PC-3 (cell line): ENCODE data around the gene ZNF467. TPM values are rescaled to one million over a fixed set of nuclear protein-coding genes. Genes with fewer than 3 reads are reported as not detected.

Experiments used
- ATAC-seq: fragments of 200-7000 bp; cut with Tn5 transposase; 2 replicates; pipeline ENCODE4 v1.9.1; 2020; ENCODE audit warnings: mild to moderate bottlenecking, moderate library complexity
- BruUV-seq: library from RNA; stranded (reverse); fragments of 400-500 nt; replicated peaks from 2 replicates; lab custom pipeline; 2021; lab: Mats Ljungman, UMichigan
- CTCF ChIA-PET: fragments of 300-600 bp; sonication (Branson Sonifier 250); formaldehyde crosslinking; loops from one replicate; lab custom pipeline; 2022; ENCODE audit warnings: antibody characterized with exemption; lab: Charles Lee
- POLR2A ChIA-PET: fragments of 300-600 bp; sonication (Branson Sonifier 250); formaldehyde crosslinking; loops from one replicate; lab custom pipeline; 2022; ENCODE audit warnings: antibody characterized with exemption; ENCODE audit not compliant: unreplicated experiment; lab: Charles Lee
- DNase-seq: peaks from one replicate; pipeline ENCODE4 v3.0.0-alpha.2; 2015
- H2AFZ ChIP-seq: fragments of 300-600 bp; sonication (generic); 2 replicates; pipeline ENCODE4 v1.6.0; 2016; ENCODE audit warnings: antibody characterized with exemption, low read length
- H3F3A ChIP-seq: fragments of 300-600 bp; sonication (generic); one replicate; pipeline ENCODE4 v1.6.0; 2017; ENCODE audit warnings: antibody characterized with exemption, low read length, control low read depth, mild to moderate bottlenecking; ENCODE audit not compliant: unreplicated experiment
- H3K27ac ChIP-seq: fragments of 300-600 bp; sonication (generic); 2 replicates; pipeline ENCODE4 v1.5.1; 2016; ENCODE audit warnings: mild to moderate bottlenecking, low read length
- H3K27me3 ChIP-seq: fragments of 300-600 bp; sonication (generic); 2 replicates; pipeline ENCODE4 v1.6.1; 2016; ENCODE audit warnings: low read length, mixed read lengths
- H3K36me3 ChIP-seq: fragments of 300-600 bp; sonication (generic); 2 replicates; pipeline ENCODE4 v1.6.1; 2016; ENCODE audit warnings: low read depth, mixed run types, low read length, mixed read lengths
- H3K4me1 ChIP-seq: fragments of 300-600 bp; sonication (generic); 2 replicates; pipeline ENCODE4 v1.5.1; 2016; ENCODE audit warnings: low read length; ENCODE audit not compliant: insufficient read depth
- H3K4me2 ChIP-seq: fragments of 300-600 bp; sonication (generic); 2 replicates; pipeline ENCODE4 v1.6.0; 2016; ENCODE audit warnings: low read length
- H3K4me3 ChIP-seq: fragments of 300-600 bp; sonication (generic); 2 replicates; pipeline ENCODE4 v1.5.1; 2016; ENCODE audit warnings: mild to moderate bottlenecking, low read length, mixed read lengths
- H3K79me2 ChIP-seq: fragments of 300-600 bp; sonication (generic); 2 replicates; pipeline ENCODE4 v1.6.1; 2017; ENCODE audit warnings: low read length, mixed read lengths
- H3K9ac ChIP-seq: fragments of 300-600 bp; sonication (generic); 2 replicates; pipeline ENCODE4 v1.6.0; 2016; ENCODE audit warnings: mild to moderate bottlenecking, low read length
- H3K9me2 ChIP-seq: fragments of 300-600 bp; sonication (generic); replicated peaks from 2 replicates; pipeline ENCODE4 v1.6.1; 2016; ENCODE audit warnings: mixed run types, low read length, mixed read lengths
- H3K9me3 ChIP-seq: fragments of 300-600 bp; sonication (generic); 2 replicates; pipeline ENCODE4 v1.6.1; 2016; ENCODE audit warnings: low read length, mixed read lengths
- H4K20me1 ChIP-seq: fragments of 300-600 bp; sonication (generic); 2 replicates; pipeline ENCODE4 v1.6.1; 2016; ENCODE audit warnings: low read length, mixed read lengths
- EZH2 ChIP-seq: fragments of 300-600 bp; sonication (generic); IDR thresholded peaks from one replicate; pipeline ENCODE4 v1.6.1; 2017; ENCODE audit warnings: antibody characterized with exemption, mild to moderate bottlenecking, low read length; ENCODE audit not compliant: unreplicated experiment
- EZH2phosphoT487 ChIP-seq: fragments of 300-600 bp; sonication (generic); IDR thresholded peaks from 2 replicates; pipeline ENCODE4 v1.6.1; 2018; ENCODE audit warnings: mild to moderate bottlenecking, antibody characterized with exemption, low read length, borderline replicate concordance
- intact Hi-C: fragments of 100-400 bp; cut with micrococcal nuclease; formaldehyde crosslinking; loops from 2 replicates; pipeline ENCODE4 v1.9.0; 2023
- total RNA-seq: library from RNA; depleted of rRNA; stranded (reverse); fragments of >200 nt; gene quantifications from 2 replicates; pipeline ENCODE4 v1.2.3, GENCODE V29; 2014
- TF ChIP-seq, protein P1 (sequence below): fragments of 300-600 bp; sonication (generic); conservative IDR thresholded peaks from 2 replicates; pipeline ENCODE4 v1.5.1; 2017; ENCODE audit warnings: antibody characterized with exemption, low read depth, mild to moderate bottlenecking, low read length

The ZNF467 gene
- total RNA-seq, 1 experiment from 2014 or later, result 6.3 TPM

DNA sequence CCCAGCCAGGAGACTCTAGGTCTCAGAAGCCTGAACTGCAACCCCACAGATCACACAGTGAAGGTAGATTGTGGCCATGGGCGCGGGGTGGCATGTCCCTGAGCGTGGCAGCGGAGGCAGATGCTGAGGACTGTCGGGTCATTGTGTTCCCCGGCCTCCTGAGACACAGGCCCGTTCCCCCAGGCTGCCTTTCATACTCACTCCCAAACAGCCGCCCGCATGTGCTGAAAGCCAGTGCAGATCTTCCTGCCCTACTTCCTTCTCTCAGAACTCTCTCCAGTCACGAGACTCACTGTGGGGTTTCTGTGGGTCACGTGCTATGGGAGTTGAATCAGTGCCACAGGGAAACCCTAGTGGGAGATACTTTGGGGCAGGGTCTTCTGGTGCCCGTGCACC is 48.0 kb downstream of the ZNF467 start:
- POLR2A ChIA-PET, result no interaction called here
- H3K9ac ChIP-seq, result no peak overlapping the region
- H4K20me1 ChIP-seq, result no peaks in the 10 kb centered on the region
- no peak overlapping the region for H3K27ac ChIP-seq
- no peak for ATAC-seq
- no peak overlapping the region for H2AFZ ChIP-seq
- TF ChIP-seq EZH2 (no peak), EZH2phosphoT487 (no peak)
- TF ChIP-seq, protein P1, sequence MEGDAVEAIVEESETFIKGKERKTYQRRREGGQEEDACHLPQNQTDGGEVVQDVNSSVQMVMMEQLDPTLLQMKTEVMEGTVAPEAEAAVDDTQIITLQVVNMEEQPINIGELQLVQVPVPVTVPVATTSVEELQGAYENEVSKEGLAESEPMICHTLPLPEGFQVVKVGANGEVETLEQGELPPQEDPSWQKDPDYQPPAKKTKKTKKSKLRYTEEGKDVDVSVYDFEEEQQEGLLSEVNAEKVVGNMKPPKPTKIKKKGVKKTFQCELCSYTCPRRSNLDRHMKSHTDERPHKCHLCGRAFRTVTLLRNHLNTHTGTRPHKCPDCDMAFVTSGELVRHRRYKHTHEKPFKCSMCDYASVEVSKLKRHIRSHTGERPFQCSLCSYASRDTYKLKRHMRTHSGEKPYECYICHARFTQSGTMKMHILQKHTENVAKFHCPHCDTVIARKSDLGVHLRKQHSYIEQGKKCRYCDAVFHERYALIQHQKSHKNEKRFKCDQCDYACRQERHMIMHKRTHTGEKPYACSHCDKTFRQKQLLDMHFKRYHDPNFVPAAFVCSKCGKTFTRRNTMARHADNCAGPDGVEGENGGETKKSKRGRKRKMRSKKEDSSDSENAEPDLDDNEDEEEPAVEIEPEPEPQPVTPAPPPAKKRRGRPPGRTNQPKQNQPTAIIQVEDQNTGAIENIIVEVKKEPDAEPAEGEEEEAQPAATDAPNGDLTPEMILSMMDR, result no peak
- BruUV-seq, result no TSS peak
- no peak overlapping the region for H3K4me3 ChIP-seq
- no peaks in the 10 kb centered on the region for H3F3A ChIP-seq
- no peaks in the 10 kb centered on the region for H3K4me1 ChIP-seq
- H3K36me3 ChIP-seq, result no peaks in the 10 kb centered on the region
- intact Hi-C loops, result no loop called here
- CTCF ChIA-PET, result no interaction called here
- DNase-seq, result no peak
- no peaks in the 10 kb centered on the region for H3K9me2 ChIP-seq
- H3K27me3 ChIP-seq, result no peaks in the 10 kb centered on the region
- H3K4me2 ChIP-seq, result no peak overlapping the region
- no peaks in the 10 kb centered on the region for H3K79me2 ChIP-seq
- no peaks in the 10 kb centered on the region for H3K9me3 ChIP-seq

DNA sequence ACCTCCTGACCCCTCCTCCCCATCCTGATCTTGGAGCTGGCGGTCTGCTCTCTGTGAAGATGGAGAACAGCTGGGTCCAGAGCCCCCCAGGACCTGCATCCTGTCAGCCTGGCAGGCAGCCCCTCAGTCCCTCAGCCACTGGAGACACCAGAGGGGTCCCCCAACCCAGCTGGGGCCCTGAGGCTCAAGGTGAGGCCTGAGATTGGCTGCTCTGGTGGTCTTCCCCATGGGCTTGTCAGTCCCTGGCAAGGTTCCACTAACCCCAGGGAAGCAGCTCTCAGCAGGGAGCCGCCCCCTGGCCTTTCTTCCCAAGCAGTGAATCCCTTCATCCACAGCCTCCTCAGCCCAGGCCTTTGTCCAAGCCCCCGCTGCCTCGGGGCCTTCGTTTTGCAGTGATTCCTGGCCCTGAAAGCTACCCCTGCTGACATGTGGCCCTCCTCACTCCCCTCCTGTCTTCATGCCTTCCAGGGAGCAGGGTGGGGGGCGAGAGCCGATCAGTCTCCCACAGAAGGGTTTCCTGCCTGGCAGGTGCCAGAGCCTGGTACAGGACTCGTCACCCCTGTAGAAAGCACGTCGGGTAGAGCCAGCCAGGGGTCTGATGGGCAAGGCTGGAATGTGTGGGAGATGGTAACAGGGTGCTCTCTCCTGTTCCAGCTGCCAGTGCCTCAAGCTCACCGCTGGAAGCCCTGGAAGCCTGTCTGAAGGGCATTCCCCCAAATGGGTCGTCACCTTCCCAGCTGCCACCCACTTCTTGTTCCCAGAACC is 48.5 kb downstream of the ZNF467 start:
- no peak for TF ChIP-seq EZH2
- TF ChIP-seq, protein P1, result no peak
- TF ChIP-seq EZH2phosphoT487, result no peak
- no peaks in the 10 kb centered on the region for H3K9me2 ChIP-seq
- intact Hi-C loops, result no loop called here
- no peaks in the 10 kb centered on the region for H3K4me1 ChIP-seq
- DNase-seq (no peak), ATAC-seq (no peak)
- H3K27me3 ChIP-seq, result no peaks in the 10 kb centered on the region
- no peak overlapping the region for H3K9ac ChIP-seq
- no peaks in the 10 kb centered on the region for H3K79me2 ChIP-seq
- H2AFZ ChIP-seq, result no peak overlapping the region
- H3K4me3 ChIP-seq, result no peak overlapping the region
- CTCF ChIA-PET, result no interaction called here
- no peaks in the 10 kb centered on the region for H3F3A ChIP-seq
- POLR2A ChIA-PET, result no interaction called here
- BruUV-seq, result no TSS peak
- H3K4me2 ChIP-seq, result no peak overlapping the region
- no peaks in the 10 kb centered on the region for H4K20me1 ChIP-seq
- H3K9me3 ChIP-seq, result no peaks in the 10 kb centered on the region
- no peaks in the 10 kb centered on the region for H3K36me3 ChIP-seq
- no peak overlapping the region for H3K27ac ChIP-seq

DNA sequence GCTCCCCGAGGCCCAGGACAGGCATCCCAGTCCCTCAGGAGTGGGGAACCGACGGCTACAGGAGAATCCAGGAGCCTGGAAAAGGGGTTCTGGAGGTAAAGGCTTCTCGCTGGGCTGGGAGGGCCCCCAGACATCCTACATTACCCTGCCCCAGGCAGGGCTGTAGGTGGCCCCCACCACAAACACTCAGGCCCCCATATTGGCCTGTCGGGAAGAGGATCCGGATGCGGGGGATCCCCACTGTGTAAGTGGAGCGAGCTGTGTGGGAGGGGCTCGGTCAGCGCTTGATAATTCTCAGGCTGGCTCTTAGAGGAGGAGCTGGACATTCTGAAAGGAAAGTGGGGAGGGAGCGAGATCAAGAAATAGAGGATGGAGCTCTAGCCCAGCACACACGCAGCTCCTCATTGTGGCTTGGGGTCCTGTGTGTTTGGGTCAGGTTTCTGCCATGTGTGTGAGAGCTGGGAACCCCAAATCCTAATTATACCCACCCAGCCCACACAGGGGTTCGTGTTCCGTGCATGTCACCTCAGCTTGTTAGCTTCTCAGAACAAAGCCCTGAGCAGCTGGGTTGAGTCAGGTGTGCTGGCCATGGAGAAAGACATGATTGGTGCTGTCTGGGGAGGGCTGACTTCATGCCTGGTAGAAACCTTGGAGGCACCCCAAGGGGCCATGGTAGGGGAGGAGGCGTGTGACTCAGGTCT is 49.4 kb downstream of the ZNF467 start:
- BruUV-seq, result no TSS peak
- TF ChIP-seq EZH2 (no peak), EZH2phosphoT487 (no peak)
- TF ChIP-seq, protein P1, result no peak
- Histone ChIP-seq H3K9me2 (no peaks in the 10 kb centered on the region), H3K36me3 (no peaks in the 10 kb centered on the region), H2AFZ (no peak overlapping the region), H3K4me3 (no peak overlapping the region), H3K27ac (no peak overlapping the region), H3F3A (no peaks in the 10 kb centered on the region), H3K9ac (no peak overlapping the region), H3K9me3 (no peaks in the 10 kb centered on the region), H3K79me2 (no peaks in the 10 kb centered on the region), H3K27me3 (no peaks in the 10 kb centered on the region), H3K4me2 (no peak overlapping the region), H4K20me1 (no peaks in the 10 kb centered on the region), H3K4me1 (no peaks in the 10 kb centered on the region)
- intact Hi-C loops, result no loop called here
- no peak for ATAC-seq
- CTCF ChIA-PET, result interaction anchor here (0.5 kb wide), 1 partner anchor 10 kb away, joined by 8 read pairs; no protein-coding TSS in a partner anchor
- no peak for DNase-seq
- POLR2A ChIA-PET, result no interaction called here
